ENCODE results near the gene UFSP1.
"Not testable (repeated sequence)": the region's sequence is repeated elsewhere in the genome, so short reads cannot be mapped to it uniquely, and the experiment has no call there.

Gene UFSP1

GRCh38 chr7:100914879-100915447, 25.4 kb upstream of the UFSP1 start:
- no peak for TF ChIP-seq CTCF (conservative IDR thresholded peaks at IDR 0.05; ENCODE audit: low read depth, low read length)
- no peak for DNase-seq (ENCODE audit: low read depth)
- no peak overlapping the region for H3K4me3 ChIP-seq (ENCODE audit: low read length)

- TF ChIP-seq CTCF (conservative IDR thresholded peaks at IDR 0.05; ENCODE audit: low read depth, low read length), result no peak
- no peak overlapping the region for H3K4me3 ChIP-seq (ENCODE audit: low read length)
- no peak for DNase-seq (ENCODE audit: low read depth)
These were observed 24.8 kb upstream of the UFSP1 start for GRCh38 chr7:100914208-100914878.

- TF ChIP-seq CTCF (conservative IDR thresholded peaks at IDR 0.05; ENCODE audit: low read depth, low read length), result no peak
- no peak overlapping the region for H3K4me3 ChIP-seq (ENCODE audit: low read length)
- DNase-seq (ENCODE audit: low read depth), result no peak
These were observed 22.0 kb upstream of the UFSP1 start for GRCh38 chr7:100911484-100911883.

- not testable (repeated sequence) for DNase-seq (ENCODE audit: low read depth); H3K4me3 ChIP-seq (ENCODE audit: low read length)
These were observed 20.9 kb upstream of the UFSP1 start for GRCh38 chr7:100910443-100910842.

- TF ChIP-seq CTCF (conservative IDR thresholded peaks at IDR 0.05; ENCODE audit: low read depth, low read length), result no peak
- DNase-seq (ENCODE audit: low read depth), result no peak
- no peak overlapping the region for H3K4me3 ChIP-seq (ENCODE audit: low read length)
These were observed 19.0 kb upstream of the UFSP1 start for GRCh38 chr7:100908512-100908911.

GRCh38 chr7:100902638-100903037, 13.1 kb upstream of the UFSP1 start:
- TF ChIP-seq CTCF (conservative IDR thresholded peaks at IDR 0.05; ENCODE audit: low read depth, low read length), result no peak
- no peak overlapping the region for H3K4me3 ChIP-seq (ENCODE audit: low read length)
- no peak for DNase-seq (ENCODE audit: low read depth)

- no peak for DNase-seq (ENCODE audit: low read depth)
- H3K4me3 ChIP-seq (ENCODE audit: low read length), result no peak overlapping the region
- TF ChIP-seq CTCF (conservative IDR thresholded peaks at IDR 0.05; ENCODE audit: low read depth, low read length), result no peak
These were observed 12.4 kb upstream of the UFSP1 start for GRCh38 chr7:100901921-100902332.

All from retinal pigment epithelial cell (primary cell).